T-helper 22 cell (primary cell): Measurements from ENCODE around the gene ALOXE3.
A peak's percentile ranks its signal among the peaks of the same experiment; 100 is the strongest.
"Not testable (repeated sequence)": the region's sequence is repeated elsewhere in the genome, so short reads cannot be mapped to it uniquely, and the experiment has no call there.

Experiments
- DNase-seq: peaks from one replicate; pipeline ENCODE4 v3.0.0-alpha.2; 2020; ENCODE audit warnings: low read depth

Gene ALOXE3

GRCh38 chr17:8095361-8095760 is 23.0 kb downstream of the ALOXE3 start:
- DNase-seq = no peak

GRCh38 chr17:8091033-8091687 is 27.2 kb downstream of the ALOXE3 start:
- DNase-seq = no peak

- no peak for DNase-seq
Observed at GRCh38 chr17:8089728-8090127, 28.6 kb downstream of the ALOXE3 start.

- DNase-seq = no peak
Observed at GRCh38 chr17:8087952-8088230, 30.4 kb downstream of the ALOXE3 start.

GRCh38 chr17:8087075-8087951 is 31.0 kb downstream of the ALOXE3 start, which contains the start of gene ALOX12B:
Gene ALOX12B, minus strand, starts transcription at chr17:8087716. Its CDS starts 274 bp downstream, at chr17:8087442.
- no peak for DNase-seq

- no peak for DNase-seq
Observed at GRCh38 chr17:8084250-8084649, 34.1 kb downstream of the ALOXE3 start.

GRCh38 chr17:8082292-8082691 is 36.0 kb downstream of the ALOXE3 start:
- no peak for DNase-seq

- DNase-seq = no peak
Observed at GRCh38 chr17:8081876-8082275, 36.4 kb downstream of the ALOXE3 start.

GRCh38 chr17:8080799-8081219 is 37.5 kb downstream of the ALOXE3 start:
- no peak for DNase-seq

- no peak for DNase-seq
Observed at GRCh38 chr17:8080208-8080798, 38.0 kb downstream of the ALOXE3 start.

GRCh38 chr17:8079291-8080207 is 38.8 kb downstream of the ALOXE3 start:
- DNase-seq = peak; percentile 47

- not testable (repeated sequence) for DNase-seq
Observed at GRCh38 chr17:8077939-8078338, 40.4 kb downstream of the ALOXE3 start.

- no peak for DNase-seq
Observed at GRCh38 chr17:8076502-8077266, 41.6 kb downstream of the ALOXE3 start.

GRCh38 chr17:8075574-8076342 is 42.6 kb downstream of the ALOXE3 start:
- DNase-seq = no peak

- DNase-seq = no peak
Observed at GRCh38 chr17:8075081-8075480, 43.2 kb downstream of the ALOXE3 start.

GRCh38 chr17:8074554-8074953 is 43.8 kb downstream of the ALOXE3 start:
- no peak for DNase-seq

- DNase-seq = peak; percentile 61
Observed at GRCh38 chr17:8073627-8074484, 44.5 kb downstream of the ALOXE3 start.

GRCh38 chr17:8072729-8073461 is 45.4 kb downstream of the ALOXE3 start:
- no peak for DNase-seq

- DNase-seq = no peak
Observed at GRCh38 chr17:8072341-8072728, 46.0 kb downstream of the ALOXE3 start.
